Heart right ventricle (tissue), 16 donors: ENCODE data around the gene CCL11. TPM values are rescaled to one million over a fixed set of nuclear protein-coding genes. Genes with fewer than 3 reads are reported as not detected.

Experiments
- ATAC-seq, 8 donors: fragments of 200-7000 bp; cut with Tn5 transposase; one replicate each; pipeline ENCODE4 v1.9.1; 2020; ENCODE audit warnings: mild to moderate bottlenecking in 8 of 8, moderate library complexity in 8 of 8, moderate number of reproducible peaks in 1 of 8
- DNase-seq, 2 donors: peaks; one replicate each; pipeline ENCODE4 v3.0.0-alpha.2; 2020
- H3K27ac ChIP-seq, 10 donors: fragments of 200-600 bp; sonication (generic) in 2 of 10; one replicate each; pipeline versions ENCODE4 v1.5.0 to v1.8.0; 2020 to 2022; ENCODE audit warnings: mild to moderate bottlenecking in 3 of 10
- H3K27me3 ChIP-seq, 7 donors: fragments of 200-600 bp; one replicate each; pipeline ENCODE4 v1.8.0; 2021 to 2022; ENCODE audit warnings: mild to moderate bottlenecking in 2 of 7
- H3K36me3 ChIP-seq, 9 donors: fragments of 200-600 bp; sonication (generic) in 1 of 9; one replicate each; pipeline versions ENCODE4 v1.5.0 to v1.8.0; 2020 to 2022; ENCODE audit warnings: mild to moderate bottlenecking in 2 of 9
- H3K4me1 ChIP-seq, 9 donors: fragments of 200-600 bp; sonication (generic) in 1 of 9; one replicate each; pipeline versions ENCODE4 v1.5.0 to v1.8.0; 2020 to 2022; ENCODE audit warnings: mild to moderate bottlenecking in 4 of 9
- H3K4me3 ChIP-seq, 10 donors: fragments of 200-600 bp; sonication (generic) in 2 of 10; one replicate each; pipeline versions ENCODE4 v1.5.0 to v1.8.0; 2020 to 2022; ENCODE audit warnings: mild to moderate bottlenecking in 7 of 10, moderate library complexity in 2 of 10
- H3K9me3 ChIP-seq, 11 donors: fragments of 200-600 bp in 10 of 11; sonication (generic) in 2 of 11; one replicate each; pipeline versions ENCODE4 v1.5.0 to v1.8.0; 2013 to 2022; ENCODE audit warnings: mild to moderate bottlenecking in 2 of 11, control low read depth in 1 of 11, moderate library complexity in 1 of 11
- CTCF ChIP-seq, 9 donors: fragments of 200-600 bp; sonication (generic) in 2 of 9; IDR thresholded peaks; one replicate each; pipeline versions ENCODE4 v1.5.0 to v1.8.0; 2021 to 2022; ENCODE audit warnings: antibody characterized with exemption in 9 of 9, mild to moderate bottlenecking in 5 of 9, moderate library complexity in 1 of 9
- WGBS, 2 donors: extraction: QIAGEN DNeasy Blood & Tissue Kit; methylation state at CpG; one replicate each; pipeline ENCODE4 v1.1.7; 2013; ENCODE audit warnings: inconsistent platforms in 1 of 2; 5-methylcytosine and 5-hydroxymethylcytosine counted together
- intact Hi-C, 10 donors: fragments of 100-400 bp; cut with DNase I; formaldehyde crosslinking; loops; one replicate each; pipeline versions ENCODE4 v1.11.1 to v1.14.2; 2022
- polyA plus RNA-seq, 2 donors: library from polyadenylated mRNA; stranded (reverse); fragments of 200-250 nt; gene quantifications; one replicate each; pipeline ENCODE4 v1.2.3, GENCODE V29; 2013
- total RNA-seq, 10 donors: library from RNA; stranded (reverse); fragmentation: NEBNext Ultra II Directional in 3 of 10; extraction: Animal tissue kit (Norgen Biotek cat#: 25700) in 3 of 10; gene quantifications; one replicate each; pipeline versions ENCODE4 v1.2.1 to v1.2.4, GENCODE V29; 2021 to 2023
- donor health status: Arrhythmogenic right ventricular cardiomyopathy.
- donor health status: ischemic (EF 13 %, LVEDD 7.1; RV severe dilation, severe dysfunction).
- donor health status: healthy with polysubstance abuse.
- donor health status: DM: no; HTN: yes; CAD: no.
- donor health status: DM: no; HTN: no; CAD: no.
- donor health status: ischemic (EF 25% LVEDD 6.9; RV normal size, moderate dysfunction).
- donor health status: ischemic (EF 25% LVEDD 5.7; RV mildly dilated, moderate dysfunction).
- donor health status: healthy.
- donor health status: DM: yes; HTN: yes; CAD: no.
- donor health status: Ischemic cardiomyopathy.
- donor health status: ischemic (EF 35%, LVEDD 5.7; RV mildly dilated, moderate dysfunction).
- donor health status: nonischemic (EF 11% LVEDD 7.7; RV severe dilation, severe dysfunction).
- donor health status: DM: yes; HTN: yes; CAD: no.
- donor health status: PGD.
- donor health status: ischemic (EF 29% LVEDD 5.4; RV normal size, mild dysfunction).
- donor health status: nonischemic (EF 23%, LVEDD 6.1; RV moderate dilation, normal function).

CCL11 gene
- total and polyA plus RNA-seq, 12 donors: 0.46 to 31.2 (median 1.4) TPM

DNA sequence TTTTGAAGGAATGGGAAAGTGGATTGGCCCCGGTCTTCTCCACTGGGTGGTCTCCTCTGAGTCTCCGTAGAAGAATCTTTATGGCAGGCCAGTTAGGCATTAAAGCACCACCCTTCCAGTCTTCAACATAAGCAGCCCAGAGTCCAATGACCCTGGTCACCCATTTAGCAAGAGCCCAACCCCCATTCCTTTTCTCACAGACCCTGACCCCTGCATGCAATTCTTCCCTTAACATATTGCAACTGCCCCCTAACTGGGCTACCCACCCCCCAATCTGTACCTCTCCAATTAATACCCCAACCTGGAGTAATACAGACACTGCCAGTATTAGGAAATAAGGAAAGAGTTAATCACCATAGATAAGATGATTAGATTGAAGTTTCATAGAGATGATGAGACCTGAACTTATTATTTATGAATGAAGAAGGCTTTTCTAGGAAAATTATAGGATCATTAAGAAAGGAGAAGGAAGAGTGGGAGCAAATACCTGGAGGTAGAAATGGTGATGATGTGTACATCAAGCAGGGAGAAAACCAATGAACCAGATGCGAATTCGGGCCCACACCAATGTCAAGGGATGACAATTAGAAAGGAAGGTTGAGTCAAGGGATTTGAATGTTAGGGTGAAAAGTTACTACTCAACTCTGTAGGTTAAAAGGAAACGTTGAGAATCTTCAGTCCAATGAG is 28.1 kb upstream of the CCL11 start:
- intact Hi-C loops: loop anchor here in 2 of 10 donors (5.0 to 10.0 kb wide), 2 partner anchors 45 to 53 kb away; no protein-coding TSS in a partner anchor
- TF ChIP-seq CTCF (IDR thresholded peaks at IDR 0.05): no peak
- Histone ChIP-seq H3K27me3 (no peaks in the 10 kb centered on the region), H3K4me3 (peak overlapping the region in 4 of 10 donors; percentile 30 to 67 (median 55)), H3K36me3 (peaks cover 0 to 10% (median 0%) of the 10 kb centered on the region in 9 donors), H3K27ac (peak overlapping the region in 3 of 10 donors; percentile 75 to 93 (median 93)), H3K9me3 (no peaks in the 10 kb centered on the region), H3K4me1 (peaks cover 10 to 63% (median 40%) of the 10 kb centered on the region in 9 donors)
- no peak for DNase-seq
- no peak for ATAC-seq
- 78 to 85% methylated on average over 5 of the region's 5 CpGs for WGBS, 2 donors

DNA sequence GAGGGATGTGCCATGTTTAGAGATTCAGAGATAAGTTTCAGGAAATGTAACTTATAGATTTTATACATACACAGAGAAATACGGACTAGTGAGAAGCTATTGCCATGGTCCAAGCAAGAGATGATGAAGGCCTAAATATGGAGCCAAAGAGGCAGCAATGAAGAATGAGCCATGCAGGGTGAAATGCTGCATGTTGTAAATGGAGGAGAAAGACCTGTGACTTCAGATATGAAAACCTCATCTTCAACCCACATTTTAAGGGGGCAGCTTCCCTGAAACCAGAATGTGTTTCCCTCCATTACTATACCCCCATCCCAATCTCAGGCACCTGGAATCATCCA is 27.6 kb upstream of the CCL11 start:
- no peak for TF ChIP-seq CTCF (IDR thresholded peaks at IDR 0.05)
- 77 to 81% methylated on average over 1 of the region's 1 CpG for WGBS, 2 donors
- H3K27me3 ChIP-seq: no peaks in the 10 kb centered on the region
- DNase-seq: no peak
- peak overlapping the region in 3 of 10 donors; percentile 26 to 59 (median 43) for H3K27ac ChIP-seq
- H3K9me3 ChIP-seq: no peaks in the 10 kb centered on the region
- peaks cover 0 to 10% (median 0%) of the 10 kb centered on the region in 9 donors for H3K36me3 ChIP-seq
- H3K4me1 ChIP-seq: peaks cover 6 to 58% (median 35%) of the 10 kb centered on the region in 9 donors
- no peak overlapping the region for H3K4me3 ChIP-seq
- ATAC-seq: no peak
- intact Hi-C loops: loop anchor here in 2 of 10 donors (5.0 to 10.0 kb wide), 2 partner anchors 44 to 53 kb away; no protein-coding TSS in a partner anchor

DNA sequence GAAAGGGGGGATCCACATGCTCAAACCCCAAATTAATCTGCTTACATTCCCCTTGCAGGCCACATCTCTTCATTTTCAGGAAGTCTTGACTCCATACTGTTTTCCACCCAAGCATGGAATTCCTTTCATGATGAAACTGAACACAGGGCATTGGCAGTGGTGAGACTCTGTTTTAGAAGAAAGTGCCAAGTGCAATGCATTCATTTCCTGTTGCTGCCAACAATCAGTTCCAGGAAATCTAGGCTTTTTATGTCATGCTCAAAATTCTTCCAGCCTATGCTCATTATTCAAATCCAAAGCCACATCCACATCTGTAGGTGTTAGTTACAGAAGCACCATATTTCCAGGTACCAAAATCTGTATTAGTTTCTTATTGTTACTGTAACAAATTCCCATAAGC is 26.4 kb upstream of the CCL11 start:
- no peak overlapping the region for H3K4me3 ChIP-seq
- DNase-seq (no peak), ATAC-seq (no peak)
- no peaks in the 10 kb centered on the region for H3K27me3 ChIP-seq
- intact Hi-C loops: loop anchor here in 2 of 10 donors (5.0 to 10.0 kb wide), 2 partner anchors 43 to 54 kb away; no protein-coding TSS in a partner anchor
- H3K9me3 ChIP-seq: no peaks in the 10 kb centered on the region
- H3K4me1 ChIP-seq: peaks cover 0 to 46% (median 23%) of the 10 kb centered on the region in 9 donors
- H3K36me3 ChIP-seq: peaks cover 0 to 10% (median 0%) of the 10 kb centered on the region in 9 donors
- TF ChIP-seq CTCF (IDR thresholded peaks at IDR 0.05): no peak
- H3K27ac ChIP-seq: peak overlapping the region in 2 of 10 donors; percentile 26 to 59

- 56 to 59% methylated on average over 4 of the region's 4 CpGs for WGBS, 2 donors
- intact Hi-C loops: no loop called here
- peaks cover 0 to 29% (median 8%) of the 10 kb centered on the region in 9 donors for H3K4me1 ChIP-seq
- TF ChIP-seq CTCF (IDR thresholded peaks at IDR 0.05): no peak
- H3K27ac ChIP-seq: no peak overlapping the region
- no peak for ATAC-seq
- H3K4me3 ChIP-seq: no peak overlapping the region
- no peaks in the 10 kb centered on the region for H3K9me3 ChIP-seq
- no peaks in the 10 kb centered on the region for H3K27me3 ChIP-seq
- H3K36me3 ChIP-seq: peaks cover 0 to 9% (median 0%) of the 10 kb centered on the region in 9 donors
- no peak for DNase-seq
These were observed 24.7 kb upstream of the CCL11 start for GRCh38 chr17:34260861-34261260.
